HepG2 (cell line): ENCODE results near the gene FGL2. TPM values are rescaled to one million over a fixed set of nuclear protein-coding genes. Genes with fewer than 3 reads are reported as not detected.

Source experiments
- ATAC-seq: fragments of 200-7000 bp; cut with Tn5 transposase; 3 replicates; pipeline ENCODE4 v1.9.1; 2020; ENCODE audit warnings: mild to moderate bottlenecking, moderate library complexity
- BruUV-seq: library from RNA; stranded (reverse); fragments of 400-500 nt; replicated peaks from 2 replicates; lab custom pipeline; 2021; lab: Mats Ljungman, UMichigan
- CTCF ChIA-PET: fragments of 300-600 bp; formaldehyde crosslinking; extraction: SDS; loops from one replicate; lab custom pipeline; 2021; ENCODE audit warnings: low total read pairs, inconsistent platforms, low intra/inter-chr PET ratio; lab: Yijun Ruan, JAX
- POLR2A ChIA-PET: fragments of 350-600 bp; sonication (Branson Sonifier 250); formaldehyde crosslinking; loops from one replicate; lab custom pipeline; 2020; ENCODE audit warnings: antibody characterized with exemption, inconsistent platforms; lab: Yijun Ruan, JAX
- DNase-seq: peaks from one replicate; pipeline ENCODE4 v3.0.0-alpha.2; 2015; ENCODE audit warnings: low spot score
- FAIRE-seq: peaks from 3 replicates; lab custom pipeline; 2011; peaks lifted over from hg19 to GRCh38; lab: Jason Lieb, UNC
- H2AFZ ChIP-seq: one replicate; pipeline ENCODE4 v1.6.1; 2011; ENCODE audit warnings: low read length, inconsistent platforms
- H3K27ac ChIP-seq: fragments of 300-600 bp; 3 replicates; pipeline ENCODE4 v1.8.0; 2011; ENCODE audit warnings: mixed run types, mild to moderate bottlenecking, mixed read lengths, low read length, inconsistent platforms; ENCODE audit not compliant: insufficient read depth; ENCODE audit errors: extremely low read length
- H3K27me3 ChIP-seq, 2 experiments: fragments of 200-600 bp in 1 of 2; 2 replicates in 1 of 2; 3 replicates in 1 of 2; pipeline versions ENCODE4 v1.6.0 to v1.8.0; 2011; ENCODE audit warnings: low read length in 2 of 2, mild to moderate bottlenecking in 2 of 2, moderate library complexity in 2 of 2, inconsistent platforms in 1 of 2; ENCODE audit not compliant: insufficient read depth in 2 of 2, control insufficient read depth in 1 of 2
- H3K36me3 ChIP-seq, 2 experiments: fragments of 200-600 bp in 1 of 2; replicated peaks in 1 of 2; 2 replicates in 1 of 2; 3 replicates in 1 of 2; pipeline versions ENCODE4 v1.5.1 to v1.8.0; 2011; ENCODE audit warnings: low read length in 2 of 2, inconsistent platforms in 1 of 2; ENCODE audit not compliant: insufficient read depth in 2 of 2, control insufficient read depth in 1 of 2
- H3K4me1 ChIP-seq: 2 replicates; pipeline ENCODE4 v1.5.1; 2012; ENCODE audit warnings: low read length, inconsistent platforms; ENCODE audit not compliant: insufficient read depth
- H3K4me2 ChIP-seq: 2 replicates; pipeline ENCODE4 v1.6.0; 2011; ENCODE audit warnings: low read depth, low read length, inconsistent platforms
- H3K4me3 ChIP-seq, 3 experiments: fragments of 200-600 bp in 1 of 3; sonication (generic), shearing (Covaris generic) in 1 of 3; replicated peaks in 1 of 3; 2 replicates each; pipeline ENCODE4 v1.5.1; 2011 to 2016; ENCODE audit warnings: low read length in 3 of 3, inconsistent platforms in 2 of 3, low read depth in 2 of 3, mild to moderate bottlenecking in 2 of 3, control low read depth in 1 of 3, mixed read lengths in 1 of 3; ENCODE audit not compliant: insufficient read depth in 1 of 3
- H3K79me2 ChIP-seq: one replicate; pipeline ENCODE4 v1.6.1; 2011; ENCODE audit warnings: low read length, inconsistent platforms; ENCODE audit not compliant: insufficient read depth
- H3K9ac ChIP-seq: 2 replicates; pipeline ENCODE4 v1.6.0; 2011; ENCODE audit warnings: mild to moderate bottlenecking, low read depth, low read length, inconsistent platforms; ENCODE audit not compliant: insufficient read depth
- H3K9me3 ChIP-seq: 2 replicates; pipeline ENCODE4 v1.5.1; 2012; ENCODE audit warnings: mild to moderate bottlenecking, low read length
- H4K20me1 ChIP-seq: 2 replicates; pipeline ENCODE4 v1.6.0; 2011; ENCODE audit warnings: inconsistent platforms, mild to moderate bottlenecking, low read length, moderate library complexity; ENCODE audit not compliant: insufficient read depth
- CBFB ChIP-seq: sonication (generic); formaldehyde crosslinking; IDR thresholded peaks from 2 replicates; pipeline ENCODE4 v1.4.0; 2020; ENCODE audit warnings: missing genetic modification reagents
- CC2D1A ChIP-seq: sonication (generic); formaldehyde crosslinking; IDR thresholded peaks from 2 replicates; pipeline ENCODE4 v1.8.1; 2023; ENCODE audit warnings: mild to moderate bottlenecking, missing genetic modification reagents
- FOXP1 ChIP-seq, 2 experiments: fragments of 450-650 bp in 1 of 2; IDR thresholded peaks; 2 replicates each; pipeline ENCODE4 v1.6.1; 2017 to 2018; ENCODE audit warnings: antibody characterized with exemption in 1 of 2
- FOXP4 ChIP-seq: sonication (generic); formaldehyde crosslinking; IDR thresholded peaks from 2 replicates; pipeline ENCODE4 v1.4.0; 2020; ENCODE audit warnings: missing genetic modification reagents
- GATAD1 ChIP-seq: IDR thresholded peaks from 2 replicates; pipeline ENCODE4 v1.6.1; 2016; ENCODE audit warnings: missing genetic modification reagents, missing compliant biosample characterization
- KDM5B ChIP-seq: sonication (generic); formaldehyde crosslinking; IDR thresholded peaks from 2 replicates; pipeline ENCODE4 v1.4.0; 2020; ENCODE audit warnings: missing genetic modification reagents, mild to moderate bottlenecking, borderline replicate concordance
- LCORL ChIP-seq, 2 experiments: fragments of 450-650 bp in 1 of 2; sonication (generic) in 1 of 2; formaldehyde crosslinking in 1 of 2; IDR thresholded peaks; 2 replicates each; pipeline versions ENCODE4 v1.5.0 to v1.6.1; 2017 to 2020; ENCODE audit warnings: antibody characterized with exemption in 1 of 2, missing genetic modification reagents in 1 of 2
- RFXAP ChIP-seq: sonication (generic); formaldehyde crosslinking; IDR thresholded peaks from 2 replicates; pipeline ENCODE4 v1.4.0; 2020; ENCODE audit warnings: missing genetic modification reagents, borderline replicate concordance
- SMAD9 ChIP-seq: sonication (generic); formaldehyde crosslinking; IDR thresholded peaks from 2 replicates; pipeline ENCODE4 v1.5.1; 2020; ENCODE audit warnings: mild to moderate bottlenecking, missing genetic modification reagents
- SOX6 ChIP-seq, 2 experiments: fragments of 450-650 bp in 1 of 2; sonication (generic) in 1 of 2; formaldehyde crosslinking in 1 of 2; IDR thresholded peaks; 2 replicates each; pipeline versions ENCODE4 v1.4.0 to v1.6.1; 2017 to 2020; ENCODE audit warnings: antibody characterized with exemption in 1 of 2, mild to moderate bottlenecking in 1 of 2, missing genetic modification reagents in 1 of 2
- ZBTB33 ChIP-seq: sonication (generic); formaldehyde crosslinking; IDR thresholded peaks from 2 replicates; pipeline ENCODE4 v1.4.0; 2020; ENCODE audit warnings: missing genetic modification reagents
- ZFP37 ChIP-seq: sonication (generic); formaldehyde crosslinking; IDR thresholded peaks from 2 replicates; pipeline ENCODE4 v1.4.0; 2020; ENCODE audit warnings: missing genetic modification reagents, borderline replicate concordance
- ZKSCAN1 ChIP-seq: fragments of 150-350 bp; IDR thresholded peaks from 2 replicates; pipeline ENCODE4 v1.6.1; 2014; ENCODE audit warnings: low read length
- ZNF282 ChIP-seq: fragments of 450-650 bp; IDR thresholded peaks from 2 replicates; pipeline ENCODE4 v1.6.1; 2018; ENCODE audit not compliant: partially characterized antibody
- ZNF296 ChIP-seq: sonication (generic); formaldehyde crosslinking; conservative IDR thresholded peaks from 2 replicates; pipeline ENCODE4 v1.5.0; 2020; ENCODE audit warnings: mild to moderate bottlenecking, missing genetic modification reagents
- ZNF569 ChIP-seq: sonication (generic); formaldehyde crosslinking; IDR thresholded peaks from 2 replicates; pipeline ENCODE4 v1.5.0; 2020; ENCODE audit warnings: mild to moderate bottlenecking, missing genetic modification reagents, moderate library complexity, borderline replicate concordance
- ZNF768 ChIP-seq: sonication (generic); formaldehyde crosslinking; IDR thresholded peaks from 2 replicates; pipeline ENCODE4 v1.4.0; 2020; ENCODE audit warnings: missing genetic modification reagents
- ZNF777 ChIP-seq: sonication (generic); formaldehyde crosslinking; IDR thresholded peaks from 2 replicates; pipeline ENCODE4 v1.4.0; 2020; ENCODE audit warnings: missing genetic modification reagents
- WGBS: methylation state at CpG from one replicate; pipeline ENCODE4 v1.1.6; 2017; ENCODE audit warnings: low lambda C conversion rate; 5-methylcytosine and 5-hydroxymethylcytosine counted together
- in situ Hi-C: cut with HindIII; loops from 2 replicates; pipeline ENCODE4 v1.10.0; 2017; ENCODE audit warnings: low pct_unique_long_range_greater_than_20kb; ENCODE audit not compliant: extremely low pct_ligation_motif_present
- intact Hi-C: fragments of 100-400 bp; cut with micrococcal nuclease; formaldehyde crosslinking; loops from one replicate; pipeline ENCODE4 v1.10.0; 2022; ENCODE audit not compliant: unreplicated experiment
- polyA plus RNA-seq, 8 experiments: library from polyadenylated mRNA; depleted of rRNA in 3 of 8; stranded (reverse) in 7 of 8; unstranded in 1 of 8; fragments of >200 nt; fragmentation: Illumina TruSeq in 4 of 8; extraction: Trizol in 4 of 8; gene quantifications; 2 replicates each; pipeline versions ENCODE4 v1.2.1 to v1.2.3, GENCODE V29; 2011 to 2016; ENCODE audit warnings: low read depth in 4 of 8, missing spikeins in 1 of 8, mixed read lengths in 1 of 8; ENCODE audit not compliant: insufficient read depth in 1 of 8
- total RNA-seq, 5 experiments: library from RNA; depleted of rRNA; stranded (reverse); fragments of >200 nt; fragmentation: Illumina TruSeq; extraction: Trizol; gene quantifications; 2 replicates each; pipeline ENCODE4 v1.2.3, GENCODE V29; 2016; ENCODE audit warnings: low read depth in 1 of 5

The FGL2 gene
- total and polyA plus RNA-seq, 2 of the 13 experiments (the other 11 are each of a cell fraction or from before 2014, with no cell fraction given): 0.04 to 0.15 TPM

- TF ChIP-seq ZNF296 (CRISPR knock-in tag) (no peak), RFXAP (CRISPR knock-in tag) (no peak), ZNF768 (CRISPR knock-in tag) (no peak), ZKSCAN1 (no peak), ZNF282 (no peak), ZBTB33 (CRISPR knock-in tag) (no peak), LCORL (IDR thresholded peaks at IDR 0.05) (no peak), LCORL (CRISPR knock-in tag; IDR thresholded peaks at IDR 0.05) (no peak), ZFP37 (CRISPR knock-in tag) (no peak)
Observed at GRCh38 chr7:77246026-77246640, 46.5 kb upstream of the FGL2 start (continued).

GRCh38 chr7:77245015-77245755, 45.6 kb upstream of the FGL2 start:
- Histone ChIP-seq H3K9ac (peak overlapping the region; percentile 36), H3K79me2 (no peaks in the 10 kb centered on the region), H3K9me3 (no peaks in the 10 kb centered on the region), H4K20me1 (no peaks in the 10 kb centered on the region), H3K4me1 (peaks cover 35% of the 10 kb centered on the region), H3K4me2 (peak overlapping the region; percentile 82), H2AFZ (no peak overlapping the region), H3K27me3 (no peaks in the 10 kb centered on the region), H3K36me3 (no peaks in the 10 kb centered on the region), H3K4me3 (peak overlapping the region in 2 of 3 experiments; percentile 27 to 38; a peak in 2 of 6 replicates), H3K27ac (peak overlapping the region; percentile 63)
- POLR2A ChIA-PET: interaction anchor here (1.2 kb wide), 1 partner anchor 123 kb away, joined by 3 read pairs; the partner anchor contains the start of gene CCDC146
- peak; percentile 95 for ATAC-seq
- 9% methylated on average over 7 of the region's 7 CpGs for WGBS
- peak; percentile 85 for FAIRE-seq
- TSS peak; percentile 86 for BruUV-seq
- in situ Hi-C loops (loop anchor here (10.0 kb wide), 1 partner anchor 120 kb away; the partner anchor contains the start of gene CCDC146), intact Hi-C loops (no loop called here)
- DNase-seq: peak; percentile 54
- CTCF ChIA-PET: no interaction called here
- no peak for TF ChIP-seq CC2D1A (CRISPR knock-in tag)
- peak; percentile 29; the same call in 1 of the 2 replicates for TF ChIP-seq GATAD1
- no peak for TF ChIP-seq SMAD9 (CRISPR knock-in tag)
- no peak for TF ChIP-seq FOXP1 (IDR thresholded peaks at IDR 0.05)
- TF ChIP-seq FOXP1 (CRISPR knock-in tag; IDR thresholded peaks at IDR 0.05): peak; percentile 68
- TF ChIP-seq KDM5B: no peak
- peak; percentile 30; the same call in 1 of the 2 replicates for TF ChIP-seq FOXP4 (CRISPR knock-in tag)
- TF ChIP-seq ZNF569: no peak
- no peak for TF ChIP-seq SOX6 (IDR thresholded peaks at IDR 0.05)
- peak; percentile 75 for TF ChIP-seq SOX6 (CRISPR knock-in tag; IDR thresholded peaks at IDR 0.05)
- no peak for TF ChIP-seq CBFB (CRISPR knock-in tag)
- TF ChIP-seq ZNF777 (CRISPR knock-in tag): no peak
